SU-DHL-6 (cell line): ENCODE measurements around the gene CASQ2.

Source experiments
- H2AFZ ChIP-seq: fragments of 200-600 bp; sonication (generic); 2 replicates; pipeline ENCODE4 v1.6.1; 2014; ENCODE audit warnings: low read depth, mild to moderate bottlenecking, moderate library complexity, mixed read lengths, antibody characterized with exemption, low read length; ENCODE audit not compliant: severe bottlenecking
- H3F3A ChIP-seq: fragments of 200-600 bp; shearing (Covaris generic); 2 replicates; pipeline ENCODE4 v1.6.0; 2016; ENCODE audit warnings: antibody characterized with exemption, mild to moderate bottlenecking; ENCODE audit not compliant: insufficient read depth
- H3K27ac ChIP-seq: fragments of 200-600 bp; sonication (generic); 2 replicates; pipeline ENCODE4 v1.5.1; 2016; ENCODE audit warnings: low read depth, mild to moderate bottlenecking, low read length, moderate library complexity, mixed read lengths
- H3K27me3 ChIP-seq: fragments of 200-600 bp; sonication (generic), shearing (Covaris generic); 2 replicates; pipeline ENCODE4 v1.6.0; 2014; ENCODE audit warnings: mild to moderate bottlenecking, low read length
- H3K36me3 ChIP-seq: fragments of 200-600 bp; sonication (generic); 2 replicates; pipeline ENCODE4 v1.6.1; 2014; ENCODE audit warnings: mild to moderate bottlenecking, low read length, mixed read lengths
- H3K4me2 ChIP-seq: fragments of 300-600, 200-600 bp; shearing (Covaris generic), sonication (generic); 2 replicates; pipeline ENCODE4 v1.6.0; 2014; ENCODE audit warnings: low read length, low read depth, mild to moderate bottlenecking; ENCODE audit not compliant: poor library complexity, severe bottlenecking
- H3K4me3 ChIP-seq: fragments of 200-600 bp; sonication (generic); 2 replicates; pipeline ENCODE4 v1.5.1; 2014; ENCODE audit warnings: antibody characterized with exemption, low read length, mild to moderate bottlenecking, mixed read lengths; ENCODE audit not compliant: insufficient read depth, poor library complexity, severe bottlenecking
- H3K79me2 ChIP-seq: fragments of 200-600 bp; sonication (generic); 2 replicates; pipeline ENCODE4 v1.6.1; 2014; ENCODE audit warnings: mild to moderate bottlenecking, low read length, moderate library complexity; ENCODE audit not compliant: insufficient read depth
- H3K9ac ChIP-seq: fragments of 200-600 bp; sonication (generic); 2 replicates; pipeline ENCODE4 v1.7.0; 2014; ENCODE audit warnings: mild to moderate bottlenecking, low read length
- H3K9me2 ChIP-seq: fragments of 200-600 bp; sonication (generic); replicated peaks from 2 replicates; pipeline ENCODE4 v1.6.1; 2014; ENCODE audit warnings: low read length; ENCODE audit not compliant: insufficient read depth
- H3K9me3 ChIP-seq: fragments of 200-600 bp; sonication (generic); 2 replicates; pipeline ENCODE4 v1.6.1; 2014; ENCODE audit warnings: low read length, mixed read lengths; ENCODE audit not compliant: insufficient read depth
- H4K20me1 ChIP-seq: fragments of 200-600 bp; sonication (generic); 2 replicates; pipeline ENCODE4 v1.6.1; 2014; ENCODE audit warnings: low read depth, mild to moderate bottlenecking, antibody characterized with exemption, low read length, moderate library complexity, mixed read lengths
- EZH2phosphoT487 ChIP-seq: fragments of 200-600 bp; sonication (generic), shearing (Covaris generic); conservative IDR thresholded peaks from 2 replicates; pipeline ENCODE4 v1.6.1; 2018; ENCODE audit warnings: mild to moderate bottlenecking, antibody characterized with exemption, low read length, moderate library complexity, mixed read lengths
- TF ChIP-seq, protein P1 (sequence below): fragments of 200-600 bp; sonication (generic); IDR thresholded peaks from one replicate; pipeline ENCODE4 v1.5.1; 2017; ENCODE audit warnings: antibody characterized with exemption, mild to moderate bottlenecking, low read length, moderate library complexity; ENCODE audit not compliant: insufficient read depth, poor library complexity, severe bottlenecking

CASQ2 gene

DNA sequence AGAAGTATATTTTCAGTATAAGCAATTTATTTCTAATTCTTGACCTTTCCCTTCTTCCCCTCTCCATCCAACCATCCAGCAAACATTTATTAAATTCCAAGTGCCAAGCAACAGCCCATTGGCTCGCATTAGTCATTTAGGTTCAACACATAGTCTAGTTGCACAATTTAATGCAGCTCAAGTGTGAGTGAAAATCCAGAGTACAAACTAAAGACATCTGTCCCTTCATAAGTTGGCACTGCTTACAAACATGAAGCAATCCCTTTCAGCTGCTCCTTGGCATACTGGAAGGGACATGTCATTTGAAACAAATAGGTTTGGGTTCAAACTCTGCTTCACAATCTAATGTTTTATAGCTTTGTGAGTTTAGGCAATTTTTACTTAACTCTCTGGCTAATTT lies 10.7 kb downstream of the CASQ2 start:
- Histone ChIP-seq H3K9me3 (no peaks in the 10 kb centered on the region), H3K27ac (no peak overlapping the region), H4K20me1 (no peaks in the 10 kb centered on the region), H3K9ac (no peak overlapping the region), H3K9me2 (no peaks in the 10 kb centered on the region), H3F3A (no peaks in the 10 kb centered on the region), H3K4me3 (no peak overlapping the region), H3K27me3 (no peaks in the 10 kb centered on the region), H2AFZ (no peak overlapping the region), H3K79me2 (no peaks in the 10 kb centered on the region), H3K4me2 (no peak overlapping the region), H3K36me3 (no peaks in the 10 kb centered on the region)
- TF ChIP-seq, protein P1, sequence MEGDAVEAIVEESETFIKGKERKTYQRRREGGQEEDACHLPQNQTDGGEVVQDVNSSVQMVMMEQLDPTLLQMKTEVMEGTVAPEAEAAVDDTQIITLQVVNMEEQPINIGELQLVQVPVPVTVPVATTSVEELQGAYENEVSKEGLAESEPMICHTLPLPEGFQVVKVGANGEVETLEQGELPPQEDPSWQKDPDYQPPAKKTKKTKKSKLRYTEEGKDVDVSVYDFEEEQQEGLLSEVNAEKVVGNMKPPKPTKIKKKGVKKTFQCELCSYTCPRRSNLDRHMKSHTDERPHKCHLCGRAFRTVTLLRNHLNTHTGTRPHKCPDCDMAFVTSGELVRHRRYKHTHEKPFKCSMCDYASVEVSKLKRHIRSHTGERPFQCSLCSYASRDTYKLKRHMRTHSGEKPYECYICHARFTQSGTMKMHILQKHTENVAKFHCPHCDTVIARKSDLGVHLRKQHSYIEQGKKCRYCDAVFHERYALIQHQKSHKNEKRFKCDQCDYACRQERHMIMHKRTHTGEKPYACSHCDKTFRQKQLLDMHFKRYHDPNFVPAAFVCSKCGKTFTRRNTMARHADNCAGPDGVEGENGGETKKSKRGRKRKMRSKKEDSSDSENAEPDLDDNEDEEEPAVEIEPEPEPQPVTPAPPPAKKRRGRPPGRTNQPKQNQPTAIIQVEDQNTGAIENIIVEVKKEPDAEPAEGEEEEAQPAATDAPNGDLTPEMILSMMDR = no peak
- no peak for TF ChIP-seq EZH2phosphoT487

DNA sequence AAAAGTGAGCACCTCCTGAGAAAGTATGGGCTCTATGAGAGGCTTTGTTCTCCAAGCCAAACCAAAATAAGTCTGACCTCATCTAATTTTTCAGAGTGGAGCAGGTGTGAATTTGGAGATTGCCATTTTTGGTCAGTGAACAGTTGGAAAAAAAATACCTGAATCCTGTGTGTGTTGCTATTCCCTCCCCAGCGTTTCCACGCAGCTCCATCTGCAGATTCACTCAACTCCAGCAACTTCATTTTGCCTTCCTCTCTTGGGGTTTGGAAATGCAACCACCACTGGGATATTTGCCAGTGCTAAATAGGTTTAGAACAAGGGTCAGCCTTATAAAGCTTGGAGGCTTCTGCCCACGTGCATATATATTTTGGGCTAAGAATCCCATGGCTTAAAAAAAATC lies 11.2 kb downstream of the CASQ2 start:
- Histone ChIP-seq H3K9me2 (no peaks in the 10 kb centered on the region), H3K4me3 (no peak overlapping the region), H3K79me2 (no peaks in the 10 kb centered on the region), H3F3A (no peaks in the 10 kb centered on the region), H2AFZ (no peak overlapping the region), H3K9ac (no peak overlapping the region), H3K4me2 (no peak overlapping the region), H3K9me3 (no peaks in the 10 kb centered on the region), H3K27me3 (no peaks in the 10 kb centered on the region), H3K36me3 (no peaks in the 10 kb centered on the region), H3K27ac (no peak overlapping the region), H4K20me1 (no peaks in the 10 kb centered on the region)
- TF ChIP-seq, protein P1 = no peak
- TF ChIP-seq EZH2phosphoT487 = no peak

DNA sequence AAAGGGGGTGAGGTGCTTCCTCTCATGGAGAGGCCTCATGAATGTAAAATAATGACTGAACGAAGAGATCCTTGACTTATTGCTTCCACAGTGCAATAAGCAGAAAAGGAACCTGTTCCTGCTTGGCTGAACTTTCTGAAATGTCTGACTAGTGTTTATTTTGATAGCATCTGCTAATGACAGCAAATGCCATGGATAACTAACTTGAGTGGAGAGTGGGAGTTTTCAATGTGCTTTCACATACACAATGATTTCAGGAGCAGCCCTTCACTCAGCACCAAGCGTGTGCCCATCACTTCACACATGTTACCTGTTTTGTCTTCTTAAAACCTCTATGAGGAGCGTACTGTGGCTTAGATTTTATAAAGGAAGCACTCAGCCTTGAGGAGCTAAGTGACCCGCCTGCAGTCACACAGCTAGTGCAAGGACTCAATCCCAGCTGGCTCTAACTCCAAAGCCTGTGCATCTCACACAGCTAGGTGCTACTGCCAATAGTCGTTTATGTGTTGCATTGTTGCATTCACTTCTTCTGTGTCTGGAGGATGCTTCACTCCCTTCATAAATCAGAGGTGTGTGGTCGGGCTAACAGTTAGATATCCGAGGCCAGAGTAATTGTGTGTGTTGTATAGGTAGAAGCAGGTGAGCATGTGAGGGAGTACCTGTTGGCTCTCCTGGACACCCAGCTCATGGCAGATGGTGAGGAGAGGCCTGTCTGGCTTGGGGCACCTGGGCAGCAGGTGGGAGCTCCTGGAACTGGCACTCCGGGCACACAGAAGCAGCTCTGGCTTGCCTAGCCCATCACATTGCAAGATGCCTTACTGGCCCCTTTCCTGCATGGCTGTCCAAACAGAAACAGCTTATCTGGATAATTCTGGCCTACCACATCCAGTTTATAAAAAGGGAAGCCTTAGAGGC lies 12.8 kb downstream of the CASQ2 start:
- no peak overlapping the region for H2AFZ ChIP-seq

More for the DNA sequence above, 12.8 kb downstream of the CASQ2 start:
- H3K27me3 ChIP-seq = no peaks in the 10 kb centered on the region
- no peak overlapping the region for H3K9ac ChIP-seq
- no peaks in the 10 kb centered on the region for H3F3A ChIP-seq
- no peak overlapping the region for H3K27ac ChIP-seq
- no peaks in the 10 kb centered on the region for H3K9me3 ChIP-seq
- H3K4me3 ChIP-seq = no peak overlapping the region
- H3K79me2 ChIP-seq = no peaks in the 10 kb centered on the region
- H3K9me2 ChIP-seq = no peaks in the 10 kb centered on the region
- H3K4me2 ChIP-seq = no peak overlapping the region
- H3K36me3 ChIP-seq = no peaks in the 10 kb centered on the region
- H4K20me1 ChIP-seq = no peaks in the 10 kb centered on the region
- TF ChIP-seq, protein P1 = no peak
- TF ChIP-seq EZH2phosphoT487 = no peak
